K562 (cell line): ENCODE data around the gene MKNK1. TPM values are rescaled to one million over a fixed set of nuclear protein-coding genes. Genes with fewer than 3 reads are reported as not detected.

ENCODE experiments used
- ARID2 ChIP-seq: fragments of 450-650 bp; IDR thresholded peaks from 2 replicates; pipeline ENCODE4 v1.6.1; 2017; ENCODE audit warnings: antibody characterized with exemption, mild to moderate bottlenecking
- CBFA2T3 ChIP-seq: fragments of 450-650 bp; IDR thresholded peaks from 2 replicates; pipeline ENCODE4 v1.6.1; 2017
- CHD4 ChIP-seq: fragments of 200-600 bp; sonication (generic); IDR thresholded peaks from 3 replicates; pipeline ENCODE4 v1.6.1; 2012; ENCODE audit warnings: low read depth, mild to moderate bottlenecking, mixed read lengths, low read length, inconsistent platforms; ENCODE audit not compliant: insufficient read depth, insufficient replicate concordance, poor library complexity, severe bottlenecking
- DIDO1 ChIP-seq: fragments of 450-650 bp; IDR thresholded peaks from 2 replicates; pipeline ENCODE4 v1.6.1; 2016; ENCODE audit warnings: low read depth, missing biosample characterization, missing genetic modification characterization
- FOSL1 ChIP-seq: fragments of 200-800 bp; sonication (Bioruptor generic); conservative IDR thresholded peaks from 2 replicates; pipeline ENCODE4 v1.6.1; 2016; ENCODE audit warnings: missing genetic modification characterization, missing compliant biosample characterization
- GATAD2B ChIP-seq: fragments of 450-650 bp; IDR thresholded peaks from 2 replicates; pipeline ENCODE4 v1.6.1; 2017; ENCODE audit warnings: mild to moderate bottlenecking, borderline replicate concordance
- KDM5B ChIP-seq: fragments of 200-600 bp; sonication (generic); IDR thresholded peaks from 2 replicates; pipeline ENCODE4 v1.6.1; 2012; ENCODE audit warnings: low read depth, mild to moderate bottlenecking, moderate library complexity, low read length, control low read depth, inconsistent platforms; ENCODE audit not compliant: insufficient replicate concordance
- MAFK ChIP-seq: IDR thresholded peaks from 2 replicates; pipeline ENCODE4 v1.6.1; 2011; ENCODE audit warnings: low read length, improper control_type of control experiment
- PHTF2 ChIP-seq: fragments of 250-450 bp; sonication (Bioruptor Pico); IDR thresholded peaks from 2 replicates; pipeline ENCODE4 v1.5.0; 2021; ENCODE audit warnings: mild to moderate bottlenecking
- SMC3 ChIP-seq: conservative IDR thresholded peaks from 2 replicates; pipeline ENCODE4 v1.6.1; 2011; ENCODE audit warnings: low read depth, low read length, improper control_type of control experiment; ENCODE audit not compliant: insufficient read depth
- TBP ChIP-seq: optimal IDR thresholded peaks from 2 replicates; pipeline ENCODE3; 2011; ENCODE audit warnings: low read depth, low read length, improper control_type of control experiment
- ZBTB40 ChIP-seq, 2 experiments: fragments of 450-650 bp in 1 of 2; sonication (generic) in 1 of 2; formaldehyde crosslinking in 1 of 2; IDR thresholded peaks; 2 replicates each; pipeline versions ENCODE4 v1.7.1 to v1.9.0; 2016 to 2022; ENCODE audit warnings: inconsistent platforms in 1 of 2, mild to moderate bottlenecking in 1 of 2, missing genetic modification reagents in 1 of 2
- ZNF184 ChIP-seq: sonication (generic); formaldehyde crosslinking; IDR thresholded peaks from 2 replicates; pipeline ENCODE4 v1.5.0; 2020; ENCODE audit warnings: missing genetic modification reagents
- ZNF644 ChIP-seq: fragments of 200-800 bp; sonication (Bioruptor generic); IDR thresholded peaks from 2 replicates; pipeline ENCODE4 v1.6.1; 2016; ENCODE audit warnings: low read depth, missing genetic modification characterization, missing compliant biosample characterization
- polyA plus RNA-seq, 8 experiments: library from polyadenylated mRNA; depleted of rRNA in 4 of 8; stranded (reverse) in 5 of 8; unstranded in 3 of 8; fragments of >200 nt; fragmentation: Nextera tagmentation in 2 of 8; fragmentation: Illumina TruSeq in 1 of 8; extraction: Ambion mirVana in 2 of 8; extraction: Trizol in 1 of 8; gene quantifications; 2 replicates each; pipeline versions ENCODE4 v1.2.1 to v1.2.3, GENCODE V29; 2011 to 2014; ENCODE audit warnings: inconsistent platforms in 1 of 8, missing spikeins in 1 of 8
- total RNA-seq, 7 experiments: library from RNA; depleted of rRNA in 6 of 7; stranded (reverse); fragments of >200 nt in 6 of 7; fragmentation: Illumina TruSeq in 2 of 7; extraction: Trizol in 2 of 7; gene quantifications; 2 replicates each; pipeline versions ENCODE4 v1.2.1 to v1.2.3, GENCODE V29; 2011 to 2021; ENCODE audit warnings: low replicate concordance in 1 of 7
- TF ChIP-seq, protein P1 (sequence below), 2 experiments: fragments of 250-450 bp in 1 of 2; fragments of 450-650 bp in 1 of 2; sonication (Bioruptor Pico) in 1 of 2; IDR thresholded peaks; 2 replicates each; pipeline versions ENCODE4 v1.6.1 to v1.8.0; 2016 to 2021; ENCODE audit warnings: mild to moderate bottlenecking in 2 of 2, moderate library complexity in 2 of 2, missing compliant biosample characterization in 1 of 2, missing genetic modification characterization in 1 of 2
- TF ChIP-seq, protein P2 (sequence below): fragments of 250-450 bp; sonication (Bioruptor Pico); IDR thresholded peaks from 2 replicates; pipeline ENCODE4 v1.8.0; 2021; ENCODE audit warnings: mild to moderate bottlenecking, moderate library complexity

The MKNK1 gene
- total and polyA plus RNA-seq, 9 of the 15 experiments (the other 6 are each of a cell fraction or from before 2014, with no cell fraction given), result 27.7 to 51.3 (median 43.7) TPM

GRCh38 chr1:46544561-46545240 is 59.4 kb downstream of the MKNK1 start (continued):
- TF ChIP-seq ZBTB40 (IDR thresholded peaks at IDR 0.05), result no peak
- no peak for TF ChIP-seq ZBTB40 (CRISPR knock-in tag; IDR thresholded peaks at IDR 0.05)
- no peak for TF ChIP-seq ZNF184
- TF ChIP-seq CHD4, result no peak
- peak; percentile 71 for TF ChIP-seq FOSL1
- peak; percentile 41 for TF ChIP-seq TBP
- no peak for TF ChIP-seq KDM5B
- TF ChIP-seq SMC3, result no peak
- no peak for TF ChIP-seq ZNF644 (tag)
- 0 out of 2 replicates have a peak, but pooled peaks have one; percentile 35 for TF ChIP-seq DIDO1
- no peak; the same call in 1 of the 2 replicates for TF ChIP-seq GATAD2B
- no peak for TF ChIP-seq ARID2
- 0 out of 2 replicates have a peak, but pooled peaks have one; percentile 30 for TF ChIP-seq MAFK
- TF ChIP-seq, protein P1, sequence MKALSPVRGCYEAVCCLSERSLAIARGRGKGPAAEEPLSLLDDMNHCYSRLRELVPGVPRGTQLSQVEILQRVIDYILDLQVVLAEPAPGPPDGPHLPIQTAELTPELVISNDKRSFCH (CRISPR knock-in tag; IDR thresholded peaks at IDR 0.05), result no peak
- TF ChIP-seq, protein P1 (tag; IDR thresholded peaks at IDR 0.05), result peak; percentile 82
- TF ChIP-seq, protein P2, sequence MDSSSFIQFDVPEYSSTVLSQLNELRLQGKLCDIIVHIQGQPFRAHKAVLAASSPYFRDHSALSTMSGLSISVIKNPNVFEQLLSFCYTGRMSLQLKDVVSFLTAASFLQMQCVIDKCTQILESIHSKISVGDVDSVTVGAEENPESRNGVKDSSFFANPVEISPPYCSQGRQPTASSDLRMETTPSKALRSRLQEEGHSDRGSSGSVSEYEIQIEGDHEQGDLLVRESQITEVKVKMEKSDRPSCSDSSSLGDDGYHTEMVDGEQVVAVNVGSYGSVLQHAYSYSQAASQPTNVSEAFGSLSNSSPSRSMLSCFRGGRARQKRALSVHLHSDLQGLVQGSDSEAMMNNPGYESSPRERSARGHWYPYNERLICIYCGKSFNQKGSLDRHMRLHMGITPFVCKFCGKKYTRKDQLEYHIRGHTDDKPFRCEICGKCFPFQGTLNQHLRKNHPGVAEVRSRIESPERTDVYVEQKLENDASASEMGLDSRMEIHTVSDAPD (CRISPR knock-in tag), result no peak
- peak; percentile 99 for TF ChIP-seq CBFA2T3
- no peak for TF ChIP-seq PHTF2 (CRISPR knock-in tag)
